Astrocyte (in vitro differentiated cells and primary cell): ENCODE measurements around the gene AVP.

Experiments used
- CTCF ChIP-seq: IDR thresholded peaks from 2 replicates; pipeline ENCODE4 v1.5.1; 2011; ENCODE audit warnings: low read depth, mild to moderate bottlenecking, inconsistent platforms, low read length, moderate library complexity; ENCODE audit not compliant: insufficient read depth
- EZH2 ChIP-seq: IDR thresholded peaks from 2 replicates; pipeline ENCODE4 v1.6.1; 2012; ENCODE audit warnings: mild to moderate bottlenecking, low read length, inconsistent platforms; ENCODE audit not compliant: insufficient read depth

- TF ChIP-seq CTCF (no peak), EZH2 (no peak)
These were observed 6.8 kb downstream of the AVP start for GRCh38 chr20:3077618-3078134.
